PFSK-1 (cell line): Measurements from ENCODE around the gene ELOVL2.

Experiments
- POLR2AphosphoS5 ChIP-seq: IDR thresholded peaks from 2 replicates; pipeline ENCODE4 v1.6.1; 2012; ENCODE audit warnings: low read depth, mild to moderate bottlenecking, control low read depth, low read length, moderate library complexity
- SIN3A ChIP-seq: IDR thresholded peaks from 2 replicates; pipeline ENCODE4 v1.6.1; 2012; ENCODE audit warnings: mild to moderate bottlenecking, low read length, moderate library complexity, borderline replicate concordance; ENCODE audit not compliant: insufficient read depth
- TF ChIP-seq, protein P1 (sequence below), 2 experiments: IDR thresholded peaks; 2 replicates each; pipeline versions ENCODE4 v1.6.1 to v1.8.0; 2011 to 2012; ENCODE audit warnings: low read depth in 2 of 2, low read length in 2 of 2, control low read depth in 1 of 2, inconsistent platforms in 1 of 2, mild to moderate bottlenecking in 1 of 2, moderate library complexity in 1 of 2; ENCODE audit not compliant: insufficient read depth in 1 of 2

DNA sequence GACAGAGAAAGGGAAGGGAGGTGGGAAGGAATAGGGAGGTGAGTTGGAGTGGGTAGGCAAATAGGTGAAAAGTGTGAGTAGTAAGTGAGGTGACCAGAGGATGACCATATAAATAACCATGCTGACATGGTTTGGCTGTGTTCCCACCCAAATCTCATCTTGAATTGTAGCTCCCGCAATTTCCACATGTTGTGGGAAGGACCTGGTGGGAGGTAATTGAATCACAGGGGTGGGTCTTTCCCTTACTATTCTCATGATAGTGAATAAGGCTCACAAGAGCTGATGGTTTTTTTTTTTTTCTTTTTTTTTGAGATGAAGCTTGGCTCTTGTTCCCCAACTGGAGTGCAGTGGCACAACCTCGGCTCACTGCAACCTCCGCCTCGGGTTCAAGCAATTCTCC is 28.0 kb upstream of the ELOVL2 start:
- TF ChIP-seq POLR2AphosphoS5 (no peak), SIN3A (no peak)
- TF ChIP-seq, protein P1, sequence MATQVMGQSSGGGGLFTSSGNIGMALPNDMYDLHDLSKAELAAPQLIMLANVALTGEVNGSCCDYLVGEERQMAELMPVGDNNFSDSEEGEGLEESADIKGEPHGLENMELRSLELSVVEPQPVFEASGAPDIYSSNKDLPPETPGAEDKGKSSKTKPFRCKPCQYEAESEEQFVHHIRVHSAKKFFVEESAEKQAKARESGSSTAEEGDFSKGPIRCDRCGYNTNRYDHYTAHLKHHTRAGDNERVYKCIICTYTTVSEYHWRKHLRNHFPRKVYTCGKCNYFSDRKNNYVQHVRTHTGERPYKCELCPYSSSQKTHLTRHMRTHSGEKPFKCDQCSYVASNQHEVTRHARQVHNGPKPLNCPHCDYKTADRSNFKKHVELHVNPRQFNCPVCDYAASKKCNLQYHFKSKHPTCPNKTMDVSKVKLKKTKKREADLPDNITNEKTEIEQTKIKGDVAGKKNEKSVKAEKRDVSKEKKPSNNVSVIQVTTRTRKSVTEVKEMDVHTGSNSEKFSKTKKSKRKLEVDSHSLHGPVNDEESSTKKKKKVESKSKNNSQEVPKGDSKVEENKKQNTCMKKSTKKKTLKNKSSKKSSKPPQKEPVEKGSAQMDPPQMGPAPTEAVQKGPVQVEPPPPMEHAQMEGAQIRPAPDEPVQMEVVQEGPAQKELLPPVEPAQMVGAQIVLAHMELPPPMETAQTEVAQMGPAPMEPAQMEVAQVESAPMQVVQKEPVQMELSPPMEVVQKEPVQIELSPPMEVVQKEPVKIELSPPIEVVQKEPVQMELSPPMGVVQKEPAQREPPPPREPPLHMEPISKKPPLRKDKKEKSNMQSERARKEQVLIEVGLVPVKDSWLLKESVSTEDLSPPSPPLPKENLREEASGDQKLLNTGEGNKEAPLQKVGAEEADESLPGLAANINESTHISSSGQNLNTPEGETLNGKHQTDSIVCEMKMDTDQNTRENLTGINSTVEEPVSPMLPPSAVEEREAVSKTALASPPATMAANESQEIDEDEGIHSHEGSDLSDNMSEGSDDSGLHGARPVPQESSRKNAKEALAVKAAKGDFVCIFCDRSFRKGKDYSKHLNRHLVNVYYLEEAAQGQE (IDR thresholded peaks at IDR 0.05; ENCODE audit: insufficient read depth in 1 of 2, low read depth in 2 of 2, low read length in 2 of 2), result no peak
